SHP77 (cell line): ENCODE data around the gene HAL.
"Not testable (repeated sequence)": the region's sequence is repeated elsewhere in the genome, so short reads cannot be mapped to it uniquely, and the experiment has no call there.

Experiments used
- DNase-seq, 2 experiments: peaks; one replicate each; lab custom pipeline; 2025; lab: John Stamatoyannopoulos, UW

The HAL gene

DNA sequence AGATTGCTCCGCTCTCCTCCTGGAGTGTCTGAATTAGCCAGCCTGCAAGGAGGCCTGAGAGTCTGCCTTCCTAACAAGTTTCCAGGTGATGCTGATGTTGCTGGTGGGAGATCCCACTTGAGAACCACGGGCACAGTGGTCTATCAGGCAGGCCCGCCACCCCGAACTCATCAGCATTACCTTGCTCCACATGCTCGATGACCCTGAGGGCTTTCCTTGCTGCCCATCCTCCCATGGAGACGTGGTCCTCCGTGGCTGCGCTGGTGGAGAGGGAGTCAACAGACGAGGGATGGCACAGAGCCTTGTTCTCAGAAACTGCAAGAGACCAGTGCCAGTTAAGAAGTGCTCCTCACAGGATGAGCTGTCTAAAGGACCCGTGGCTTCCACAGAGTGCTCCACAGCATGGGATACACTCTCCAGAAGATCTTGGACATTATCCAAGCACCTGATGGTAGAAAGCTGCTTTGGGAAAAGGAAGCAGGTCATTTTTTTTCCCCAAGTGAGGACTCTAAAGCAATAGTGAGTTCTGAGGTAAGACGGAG lies 18.3 kb downstream of the HAL start:
- DNase-seq, result no peak

DNA sequence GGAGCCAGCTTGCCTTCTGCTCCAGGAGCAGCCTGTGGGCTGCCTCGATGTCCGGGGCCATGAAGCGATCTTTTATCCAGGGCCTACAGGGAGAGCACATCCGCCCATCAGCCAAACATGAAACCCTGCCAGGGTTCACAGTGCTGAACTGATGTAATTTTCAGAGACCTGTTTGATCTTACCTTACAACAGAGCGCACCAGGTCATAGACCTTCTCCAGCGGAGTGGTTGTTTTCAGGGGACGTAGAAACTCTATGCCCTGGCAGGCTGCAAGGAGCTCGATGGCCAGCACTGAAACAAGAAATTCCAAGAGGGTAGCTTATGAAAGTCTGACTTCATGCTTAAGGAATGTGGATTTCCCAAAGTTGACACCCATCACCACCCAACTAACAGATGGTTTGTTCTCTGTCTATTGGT lies 19.7 kb downstream of the HAL start:
- DNase-seq, result no peak

DNA sequence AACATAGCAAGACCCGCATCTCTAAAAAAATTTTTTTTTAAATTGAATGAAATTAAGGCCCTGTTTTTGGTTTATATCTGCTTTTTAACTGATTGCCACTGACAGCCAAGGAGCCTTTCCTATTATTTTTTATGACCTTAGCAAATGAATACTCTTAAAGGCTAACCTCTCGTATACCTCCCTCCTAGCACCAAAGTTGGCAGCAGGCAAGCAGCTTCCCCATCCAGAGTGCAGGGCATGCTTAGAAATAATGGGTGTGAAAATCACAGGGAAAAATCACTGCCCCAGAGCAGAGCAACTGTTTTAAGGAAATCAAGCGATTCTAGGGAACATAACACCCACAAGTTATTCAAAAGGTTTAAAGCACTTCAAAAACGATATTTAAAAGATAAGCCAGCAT lies 20.7 kb downstream of the HAL start:
- DNase-seq, result no peak

DNA sequence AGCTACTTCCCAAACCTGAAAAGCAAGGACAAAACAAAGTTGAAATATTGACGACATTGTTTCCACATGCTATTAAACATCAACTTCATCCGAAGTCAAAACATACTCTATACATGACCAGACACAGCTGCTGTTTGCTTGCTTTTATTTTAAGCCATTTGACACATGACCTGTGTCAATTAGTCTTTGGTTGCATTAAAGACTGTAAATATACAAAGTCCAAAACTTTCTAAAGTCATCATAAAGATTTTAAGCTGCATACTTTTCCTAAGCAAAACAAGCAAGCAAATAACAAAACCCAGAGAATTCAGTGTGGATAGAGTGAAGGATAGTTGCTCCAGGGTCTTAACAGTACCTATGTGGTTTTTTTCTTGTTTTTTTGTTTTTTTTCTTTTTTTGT lies 21.8 kb downstream of the HAL start:
- DNase-seq, result no peak

DNA sequence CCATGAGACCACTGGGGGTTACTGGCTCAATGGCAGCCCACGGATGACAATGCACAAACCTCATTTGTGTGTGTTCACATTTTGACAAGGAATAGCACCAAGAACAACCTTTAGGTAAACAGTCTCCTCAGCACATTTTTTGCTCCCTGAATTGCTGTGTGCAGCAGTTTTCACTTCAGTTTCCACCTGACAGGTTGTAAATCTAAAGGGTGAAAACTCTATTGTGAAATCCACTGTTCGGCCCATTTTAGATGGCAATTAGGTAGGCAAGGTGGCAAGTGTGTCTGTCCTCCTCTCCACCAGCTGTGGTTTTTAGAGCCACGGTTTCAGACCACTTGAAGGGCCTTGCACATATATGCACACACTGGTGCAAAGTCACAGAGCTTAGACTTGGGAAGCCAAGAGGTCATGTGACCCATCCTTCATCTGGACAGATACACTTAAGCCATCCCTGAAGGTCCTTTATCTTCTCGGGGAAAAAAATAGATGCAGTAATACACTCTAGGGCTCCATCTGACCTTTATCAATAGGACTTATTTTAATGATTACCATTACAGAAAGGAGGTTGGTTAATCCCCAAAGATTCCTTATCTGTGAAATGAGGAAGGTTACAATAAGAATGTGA lies 23.2 kb downstream of the HAL start:
- no peak for DNase-seq

DNA sequence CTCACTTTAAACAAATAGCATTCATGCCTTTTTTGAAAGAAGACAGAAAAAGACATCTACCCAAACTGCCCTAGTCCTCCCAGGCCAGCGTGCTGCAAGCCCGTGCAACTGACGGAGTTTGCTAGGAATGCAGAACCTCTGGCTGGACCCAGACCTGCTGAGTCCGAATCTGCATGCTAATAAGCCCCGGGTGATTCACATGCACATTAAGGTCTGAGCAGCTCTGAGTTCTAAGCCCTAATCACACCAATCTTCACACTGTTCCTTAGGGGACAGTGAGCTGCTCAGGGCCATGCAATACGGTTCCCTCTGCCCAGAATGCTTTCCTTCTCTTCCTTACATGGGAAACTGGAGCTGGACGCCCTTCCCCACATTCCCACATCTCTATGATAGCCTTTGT lies 25.2 kb downstream of the HAL start:
- no peak for DNase-seq

DNA sequence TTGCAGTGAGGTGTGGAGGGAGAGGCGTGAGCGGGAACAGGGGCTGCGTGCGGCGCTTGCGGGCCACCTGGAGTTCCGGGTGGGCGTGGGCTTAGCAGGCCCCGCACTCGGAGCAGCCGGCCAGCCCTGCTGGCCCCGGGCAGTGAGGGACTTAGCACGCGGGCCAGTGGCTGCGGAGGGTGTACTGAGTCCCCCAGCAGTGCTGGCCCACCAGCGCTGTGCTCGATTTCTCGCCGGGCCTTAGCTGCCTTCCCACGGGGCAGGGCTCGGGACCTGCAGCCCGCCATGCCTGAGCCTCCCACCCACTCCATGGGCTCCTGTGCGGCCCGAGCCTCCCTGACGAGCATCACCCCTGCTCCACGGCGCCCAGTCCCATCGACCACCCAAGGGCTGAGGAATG lies 27.0 kb downstream of the HAL start:
- not testable (repeated sequence) for DNase-seq

DNA sequence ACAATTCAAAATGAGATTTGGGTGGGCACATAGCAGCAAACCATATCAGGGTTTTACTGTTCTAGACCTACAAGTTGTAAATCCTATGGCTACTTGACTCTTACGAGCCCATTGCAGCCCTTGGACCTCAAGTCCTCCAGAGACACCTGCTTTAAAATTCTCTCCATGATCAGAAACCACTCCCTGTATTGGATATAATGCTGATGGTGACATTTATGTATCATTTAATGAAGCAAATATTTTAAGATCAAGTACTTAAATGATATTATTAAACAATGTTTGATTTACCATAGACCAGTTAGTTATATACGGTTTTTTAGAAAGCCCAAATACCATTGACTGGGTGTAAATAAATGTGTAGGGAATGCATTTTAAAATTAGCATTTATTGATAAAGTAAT lies 28.8 kb downstream of the HAL start:
- no peak for DNase-seq

DNA sequence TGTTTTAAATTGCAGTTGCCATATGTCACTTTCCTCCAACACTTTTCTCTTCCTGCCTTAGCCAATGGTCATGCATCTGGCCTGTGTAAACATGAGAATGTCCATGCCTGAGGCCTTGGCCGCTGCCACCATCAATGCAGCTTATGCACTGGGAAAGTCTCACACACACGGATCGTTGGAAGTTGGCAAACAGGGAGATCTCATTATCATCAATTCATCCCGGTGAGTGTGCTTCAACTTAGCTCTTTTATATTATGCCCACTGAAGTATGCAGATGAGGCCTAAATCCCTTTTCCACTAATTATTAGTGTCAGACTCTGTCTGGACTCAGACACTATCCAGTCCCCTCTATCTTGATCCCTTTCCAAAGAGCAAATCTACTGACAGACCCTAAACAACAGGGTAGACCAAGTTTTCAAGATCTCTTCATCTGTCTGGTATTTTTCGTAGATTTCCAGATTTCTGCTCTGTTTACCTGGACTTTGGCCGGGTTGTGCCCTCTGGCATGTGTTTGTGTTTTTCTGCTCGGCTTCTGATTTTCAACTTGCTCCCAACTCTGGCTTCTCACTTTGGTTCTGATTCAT lies 29.8 kb downstream of the HAL start:
- DNase-seq, result no peak

DNA sequence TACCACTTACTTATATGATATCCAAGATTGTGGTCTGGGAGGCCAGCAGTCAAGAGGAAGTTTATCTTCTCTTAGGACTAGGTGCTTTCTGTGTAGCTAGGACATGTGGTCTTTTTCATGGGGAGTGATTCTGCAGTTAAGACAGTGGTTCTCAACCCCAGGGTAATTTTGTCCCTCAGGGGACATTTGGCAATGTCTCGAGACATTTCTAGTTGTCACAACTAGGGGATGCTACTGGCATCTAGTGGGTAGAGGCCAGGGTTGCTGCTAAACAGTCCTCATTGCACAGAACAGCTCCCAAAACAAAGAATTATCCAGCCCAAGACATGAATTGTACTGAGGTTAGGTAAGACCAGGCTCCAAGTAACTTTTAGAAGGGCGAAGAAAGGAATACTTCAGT lies 33.0 kb downstream of the HAL start:
- peak; percentile 7 to 25 for DNase-seq

DNA sequence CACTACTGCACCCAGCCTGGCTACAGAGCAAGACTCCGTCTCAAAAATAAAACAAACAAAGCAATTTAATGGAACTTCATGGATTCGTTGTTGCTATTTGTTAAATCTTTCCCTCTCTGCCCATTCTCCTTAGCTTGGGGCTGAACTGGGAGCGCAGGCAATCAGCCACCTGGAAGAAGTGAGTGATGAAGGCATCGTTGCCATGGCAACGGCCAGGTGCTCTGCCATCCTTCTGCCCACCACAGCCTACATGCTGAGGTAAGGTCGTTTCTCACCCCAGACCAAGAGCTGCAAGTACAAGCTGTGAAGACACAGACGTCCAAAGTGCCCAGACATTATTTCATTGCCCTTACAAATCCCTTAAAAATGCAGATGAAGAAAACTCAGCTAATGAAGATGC lies 33.9 kb downstream of the HAL start:
- DNase-seq, result peak; percentile 10 to 46

DNA sequence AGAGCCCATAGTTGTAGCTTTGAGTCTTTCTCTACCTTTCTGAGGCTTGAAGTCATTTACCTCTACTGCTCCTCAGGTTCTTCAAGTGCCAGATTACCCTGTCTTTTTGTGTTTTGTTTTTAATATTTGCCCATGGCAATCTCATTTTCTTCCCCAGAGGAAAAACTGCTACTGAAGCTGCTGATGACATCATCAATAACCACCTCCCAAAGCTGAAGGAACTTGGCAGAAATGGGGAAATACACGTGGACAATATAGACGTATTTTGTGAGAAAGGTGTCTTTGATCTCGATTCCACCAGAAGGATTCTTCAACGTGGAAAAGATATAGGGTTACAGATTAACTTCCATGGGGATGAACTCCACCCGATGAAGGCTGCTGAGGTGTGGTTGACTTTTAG lies 35.9 kb downstream of the HAL start:
- DNase-seq, result no peak

DNA sequence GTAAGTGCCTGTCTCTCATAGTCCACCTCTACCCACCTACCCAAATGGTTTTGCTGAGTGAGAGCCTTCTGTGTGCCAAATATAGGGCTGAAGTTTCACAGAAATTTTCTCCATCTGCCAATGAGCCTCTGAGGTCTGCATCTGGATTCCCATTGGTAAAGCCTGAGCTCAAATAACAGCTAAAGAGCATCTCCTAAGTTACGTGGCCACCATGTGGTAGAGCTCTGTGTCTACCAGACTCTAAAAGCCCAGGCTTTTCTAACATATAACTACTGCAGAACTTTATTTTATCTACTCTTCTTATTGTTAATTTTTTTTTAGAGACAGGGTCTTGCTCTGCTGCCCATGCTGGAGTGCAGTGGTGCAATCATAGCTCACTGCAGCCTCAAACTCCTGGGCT lies 37.0 kb downstream of the HAL start:
- DNase-seq, result peak in 1 of 2 experiments; percentile 21

DNA sequence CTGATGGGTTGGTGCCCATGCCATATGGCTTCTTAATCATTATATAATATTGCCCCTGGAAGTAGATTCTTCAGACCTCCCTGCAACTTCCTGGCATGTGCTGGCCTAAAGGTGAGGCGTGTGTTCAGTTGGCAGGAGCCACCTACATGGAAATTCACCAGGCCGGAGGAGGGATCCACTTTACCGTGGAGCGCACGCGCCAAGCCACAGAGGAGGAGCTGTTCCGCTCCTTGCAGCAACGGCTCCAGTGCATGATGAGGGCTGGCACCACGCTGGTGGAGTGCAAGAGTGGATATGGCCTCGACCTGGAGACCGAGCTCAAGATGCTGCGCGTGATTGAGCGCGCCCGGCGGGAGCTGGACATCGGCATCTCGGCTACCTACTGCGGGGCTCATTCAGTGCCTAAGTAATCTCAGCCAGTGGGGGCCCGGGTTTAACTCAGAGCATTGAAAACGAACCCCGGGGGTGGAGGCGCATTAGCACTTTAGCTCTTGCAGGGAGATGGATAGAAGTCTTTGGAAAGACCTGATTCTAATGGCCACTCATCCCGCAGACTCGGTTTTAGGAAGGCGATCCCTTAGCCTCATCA lies 39.5 kb downstream of the HAL start:
- DNase-seq, result no peak

DNA sequence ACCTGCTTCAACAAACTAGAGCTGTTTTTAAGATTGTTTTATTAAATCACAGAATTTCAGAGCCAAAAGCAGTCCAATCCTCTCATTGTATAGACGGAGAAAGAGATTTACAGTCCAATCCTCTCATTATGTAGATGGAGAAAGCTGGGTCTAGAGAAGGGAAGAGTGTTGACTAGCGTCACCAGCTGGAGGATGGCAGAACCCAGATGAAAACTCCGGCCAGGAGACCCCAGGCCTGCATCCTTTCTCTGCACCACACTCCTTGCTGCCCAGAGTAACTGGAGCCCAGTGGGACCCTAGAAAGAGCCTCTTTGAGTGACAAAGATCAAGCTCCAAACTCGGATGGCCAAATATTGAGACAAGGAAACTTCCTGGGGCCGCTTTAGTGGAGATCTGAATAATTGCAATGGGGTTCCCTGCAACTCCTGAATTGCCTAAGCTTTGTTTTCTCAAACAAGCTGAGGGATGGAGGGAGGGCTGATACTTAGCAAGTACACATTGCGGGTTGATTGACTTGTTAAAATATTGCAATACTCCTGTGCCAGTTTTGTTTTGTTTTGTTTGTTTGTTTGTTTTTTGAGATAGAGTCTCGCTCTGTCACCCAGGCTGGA lies 40.5 kb downstream of the HAL start:
- DNase-seq, result no peak

DNA sequence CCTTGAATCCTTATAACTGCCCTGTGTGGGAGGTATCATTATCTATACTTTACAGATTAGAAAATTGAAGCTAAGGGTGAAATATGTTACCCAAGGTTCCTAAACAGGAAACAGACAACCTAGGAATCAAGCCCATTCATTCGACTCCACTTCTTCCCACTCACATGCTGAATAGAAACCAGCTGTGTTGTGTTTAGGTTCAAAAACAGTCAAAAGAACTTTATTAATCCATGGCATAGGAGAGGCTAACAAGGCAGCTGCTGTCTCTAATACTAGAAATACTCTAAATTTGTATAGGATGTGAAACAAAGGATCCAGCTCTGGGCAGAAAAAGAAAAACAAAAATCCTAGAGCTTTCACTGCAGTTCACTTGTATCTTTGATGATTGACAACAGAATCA lies 43.1 kb downstream of the HAL start:
- no peak for DNase-seq

DNA sequence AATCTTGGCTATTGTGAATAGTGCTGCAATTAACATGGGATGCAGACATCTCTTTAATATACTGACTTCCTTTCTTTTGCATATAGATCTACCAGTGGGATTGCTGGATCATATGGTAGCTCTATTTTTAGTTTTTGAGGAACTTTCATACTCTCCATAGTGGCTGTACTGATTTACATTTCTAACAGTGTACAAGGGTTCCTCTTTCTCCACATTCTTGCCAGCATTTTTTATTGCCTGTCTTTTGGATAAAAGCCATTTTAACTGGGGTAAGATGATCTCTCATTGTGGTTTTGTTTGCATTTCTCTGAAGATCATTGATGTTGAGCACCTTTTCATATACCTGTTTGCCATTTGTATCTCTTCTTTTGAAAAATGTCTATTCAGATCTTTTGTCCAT lies 44.6 kb downstream of the HAL start:
- no peak for DNase-seq

DNA sequence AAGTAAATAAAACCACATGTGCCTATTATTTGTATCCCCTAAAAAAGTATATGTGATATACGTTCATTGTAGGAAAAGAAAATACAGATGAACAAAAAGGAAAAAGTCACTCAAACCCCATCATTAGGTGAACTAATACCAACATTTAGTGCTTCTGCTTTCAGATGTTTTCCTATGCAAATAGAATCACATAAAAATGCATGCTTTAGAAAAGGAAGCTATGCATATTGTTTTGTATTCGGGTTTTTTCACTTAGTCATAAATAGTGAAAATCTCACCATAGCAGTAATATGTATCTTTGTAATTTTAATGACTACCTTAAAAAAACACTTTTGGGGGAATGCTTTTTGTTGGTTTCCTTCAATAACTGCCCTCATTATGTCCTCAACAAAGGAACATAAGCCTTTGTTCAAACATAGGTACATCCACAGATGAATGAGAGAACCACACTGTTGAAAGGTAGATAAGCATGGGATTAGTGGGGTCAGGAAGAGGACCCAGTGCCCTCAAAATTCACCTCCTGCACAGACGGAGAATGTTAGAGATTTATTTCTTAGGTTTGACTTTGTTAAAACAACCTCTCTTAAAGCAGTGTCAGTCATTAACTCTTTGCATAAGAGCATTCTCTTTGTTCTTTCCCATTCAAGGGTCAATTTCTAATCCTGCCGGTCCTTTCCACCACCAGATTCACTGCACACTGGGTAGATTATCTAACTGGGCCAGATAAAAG lies 46.5 kb downstream of the HAL start:
- DNase-seq, result no peak

DNA sequence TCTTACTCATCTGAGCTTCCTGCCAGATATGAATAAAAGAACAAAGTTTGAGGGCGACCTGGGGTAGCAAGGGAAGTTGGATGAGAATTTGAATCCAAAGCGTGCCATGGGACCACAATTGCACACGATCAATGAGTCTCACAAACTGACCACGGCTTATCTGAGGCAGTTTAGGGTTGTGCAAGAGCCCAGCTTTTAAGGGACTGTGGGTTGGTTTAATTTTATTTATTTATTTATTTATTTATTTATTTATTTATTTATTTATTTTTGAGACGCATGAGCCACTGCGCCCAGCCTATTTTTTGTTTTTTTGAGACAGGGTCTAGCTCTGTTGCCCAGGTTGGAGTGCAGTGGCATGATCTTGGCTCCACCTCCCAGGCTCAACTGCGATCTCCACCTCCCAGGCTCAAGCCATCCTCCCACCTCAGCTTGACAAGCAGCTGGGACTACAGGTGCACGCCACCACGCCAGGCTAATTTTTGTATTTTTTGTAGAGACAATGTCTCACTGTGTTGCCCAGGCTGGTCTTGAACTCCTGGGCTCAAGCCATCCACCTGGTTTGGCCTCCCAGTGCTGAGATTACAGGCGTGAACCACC lies 51.9 kb downstream of the HAL start:
- no peak for DNase-seq

DNA sequence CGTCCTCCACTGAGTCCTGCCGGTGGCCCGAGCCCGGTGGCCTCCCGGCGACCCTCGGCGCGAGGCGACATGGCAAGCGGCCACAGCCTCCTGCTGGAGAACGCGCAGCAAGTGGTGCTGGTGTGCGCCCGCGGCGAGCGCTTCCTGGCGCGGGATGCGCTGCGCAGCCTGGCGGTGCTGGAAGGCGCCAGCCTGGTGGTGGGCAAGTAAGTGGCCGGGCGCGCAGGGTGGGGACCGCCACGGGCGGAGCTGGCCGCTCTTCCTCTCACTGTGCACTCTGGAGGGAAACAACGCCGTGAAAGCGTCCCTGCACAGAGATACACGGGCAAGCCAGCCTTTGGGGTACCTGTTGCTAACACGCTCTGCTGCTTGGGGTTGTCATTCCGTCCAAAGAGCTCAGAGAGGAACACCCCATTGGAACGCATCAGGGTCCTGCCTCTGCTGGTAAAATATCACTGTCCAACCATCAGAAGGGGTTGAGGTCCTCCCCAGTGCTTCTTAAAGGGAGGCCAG lies 52.8 kb downstream of the HAL start, which contains the start of gene AMDHD1:
TSS of gene AMDHD1 (plus strand) at position 2 of the 513 bp plus-strand sequence. CDS start at position 70, 68 bp downstream.
- peak; percentile 24 to 56 for DNase-seq

DNA sequence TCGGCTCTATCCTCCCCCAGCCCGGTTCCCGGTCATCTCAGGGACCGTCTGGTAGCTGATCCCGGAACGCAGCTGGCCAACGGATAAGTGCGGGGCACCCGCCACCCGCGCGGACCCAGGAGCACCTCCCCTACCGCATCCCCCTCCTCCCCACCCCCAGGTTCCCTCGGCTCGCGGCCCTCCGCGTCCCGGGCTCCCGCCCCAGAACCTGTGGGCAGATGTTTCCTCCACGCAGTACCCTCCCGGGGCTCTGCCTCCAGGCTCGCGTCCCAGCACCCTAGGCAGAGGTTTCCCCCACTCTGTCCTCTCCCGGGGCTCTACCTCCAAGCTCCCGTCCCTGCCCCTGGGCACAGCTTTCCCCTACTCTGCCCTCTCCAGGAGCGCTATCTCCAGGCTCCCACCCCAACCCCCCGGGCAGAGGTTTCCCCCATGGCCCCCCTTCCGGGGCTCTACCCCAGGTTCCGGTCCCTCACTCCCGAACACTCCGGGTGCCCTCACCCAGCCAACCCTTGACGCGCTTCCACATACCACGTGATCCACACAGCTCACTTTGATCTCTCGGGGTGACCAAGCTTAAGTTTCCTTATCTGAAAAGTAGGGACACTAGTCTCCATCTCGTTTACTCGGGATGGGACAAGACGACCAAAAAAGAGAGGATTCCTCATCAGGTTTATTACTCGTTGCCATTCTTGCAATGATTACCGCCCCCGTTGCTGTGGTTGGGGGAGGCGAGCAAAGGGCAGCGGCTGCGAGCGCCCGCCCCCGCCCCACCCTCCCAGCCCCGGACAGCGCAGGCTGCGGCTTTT lies 53.4 kb downstream of the HAL start, which contains the start of gene CCDC38:
TSS of gene CCDC38 (minus strand) at position 91 of the 806 bp plus-strand sequence. CDS start 6,105 bp downstream, outside the sequence.
- DNase-seq, result peak; percentile 84 to 91
